DMS 273 (cell line): ENCODE results near the gene MXRA7.
"Not testable (repeated sequence)": the region's sequence is repeated elsewhere in the genome, so short reads cannot be mapped to it uniquely, and the experiment has no call there.

Experiments used
- DNase-seq: peaks from one replicate; lab custom pipeline; 2025; ENCODE audit not compliant: unreplicated experiment; lab: John Stamatoyannopoulos, UW

Gene MXRA7

DNA sequence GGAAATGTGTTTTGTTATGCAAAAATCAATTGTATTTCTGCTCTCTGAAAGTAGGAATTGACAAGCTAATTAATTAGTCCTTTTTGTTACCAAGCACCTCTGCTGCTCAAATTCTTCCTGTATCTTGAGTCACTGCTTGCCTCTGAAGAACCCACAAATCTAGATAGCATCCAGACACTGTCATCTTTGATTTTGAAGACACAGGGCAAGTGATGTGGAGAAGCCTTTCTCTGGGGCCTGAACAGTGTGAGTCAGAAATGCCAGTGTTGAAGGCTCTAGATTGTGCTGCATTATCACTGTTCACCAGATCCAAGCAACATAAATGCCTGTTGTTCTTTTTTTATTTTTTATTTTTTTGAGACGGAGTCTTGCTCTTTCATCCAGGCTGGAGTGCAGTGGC is 56.4 kb downstream of the MXRA7 start:
- DNase-seq = no peak

GRCh38 chr17:76650504-76650903 is 60.3 kb downstream of the MXRA7 start:
- DNase-seq = no peak

GRCh38 chr17:76646712-76647111 is 64.1 kb downstream of the MXRA7 start:
- DNase-seq = no peak

- DNase-seq = no peak
Observed at GRCh38 chr17:76645481-76645880, 65.3 kb downstream of the MXRA7 start.

- no peak for DNase-seq
Observed at GRCh38 chr17:76644995-76645394, 65.8 kb downstream of the MXRA7 start.

GRCh38 chr17:76643553-76644148 is 67.1 kb downstream of the MXRA7 start, which contains the start of gene ST6GALNAC1:
TSS of gene ST6GALNAC1 (minus strand) at chr17:76643757. CDS start at chr17:76643638, 119 bp downstream.
- no peak for DNase-seq

DNA sequence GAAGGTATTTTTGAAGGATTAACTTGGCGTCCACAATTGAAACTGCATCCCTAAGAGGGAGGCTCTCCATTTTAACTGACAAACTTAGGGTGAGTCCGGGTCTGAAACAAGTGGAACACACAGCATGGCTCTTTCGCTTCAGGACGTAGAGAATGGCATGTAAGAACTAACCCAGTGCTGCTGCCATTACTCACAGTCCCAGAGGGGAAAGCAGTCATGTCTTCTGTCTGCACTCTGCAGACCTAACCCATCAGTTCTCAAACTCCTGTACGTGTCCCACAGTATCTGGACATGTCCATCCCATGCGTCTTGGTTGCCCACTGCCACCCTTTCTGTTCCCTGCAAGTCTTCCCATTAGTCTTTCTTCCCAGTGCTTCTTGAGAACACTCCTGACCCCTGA is 67.8 kb downstream of the MXRA7 start:
- no peak for DNase-seq

GRCh38 chr17:76642032-76642561 is 68.7 kb downstream of the MXRA7 start:
- no peak for DNase-seq

DNA sequence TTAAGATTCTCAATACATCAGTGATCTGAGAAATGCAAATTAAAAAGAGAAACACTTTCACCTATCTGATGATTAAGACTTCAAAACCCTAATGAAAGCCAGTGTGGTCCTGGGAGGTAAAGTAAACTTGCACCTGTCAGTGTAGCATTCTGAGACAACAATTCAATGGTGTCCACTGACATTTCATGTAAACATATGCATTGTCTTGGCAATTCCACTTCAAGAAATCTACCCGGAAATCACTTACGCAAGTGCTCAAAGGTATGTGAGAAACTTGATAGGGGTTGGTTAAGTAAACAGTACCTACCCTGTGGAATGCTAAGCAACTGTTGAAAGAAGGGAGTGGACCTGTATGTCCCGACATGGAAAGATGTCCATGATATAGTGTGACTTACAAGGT is 69.3 kb downstream of the MXRA7 start:
- DNase-seq = no peak

DNA sequence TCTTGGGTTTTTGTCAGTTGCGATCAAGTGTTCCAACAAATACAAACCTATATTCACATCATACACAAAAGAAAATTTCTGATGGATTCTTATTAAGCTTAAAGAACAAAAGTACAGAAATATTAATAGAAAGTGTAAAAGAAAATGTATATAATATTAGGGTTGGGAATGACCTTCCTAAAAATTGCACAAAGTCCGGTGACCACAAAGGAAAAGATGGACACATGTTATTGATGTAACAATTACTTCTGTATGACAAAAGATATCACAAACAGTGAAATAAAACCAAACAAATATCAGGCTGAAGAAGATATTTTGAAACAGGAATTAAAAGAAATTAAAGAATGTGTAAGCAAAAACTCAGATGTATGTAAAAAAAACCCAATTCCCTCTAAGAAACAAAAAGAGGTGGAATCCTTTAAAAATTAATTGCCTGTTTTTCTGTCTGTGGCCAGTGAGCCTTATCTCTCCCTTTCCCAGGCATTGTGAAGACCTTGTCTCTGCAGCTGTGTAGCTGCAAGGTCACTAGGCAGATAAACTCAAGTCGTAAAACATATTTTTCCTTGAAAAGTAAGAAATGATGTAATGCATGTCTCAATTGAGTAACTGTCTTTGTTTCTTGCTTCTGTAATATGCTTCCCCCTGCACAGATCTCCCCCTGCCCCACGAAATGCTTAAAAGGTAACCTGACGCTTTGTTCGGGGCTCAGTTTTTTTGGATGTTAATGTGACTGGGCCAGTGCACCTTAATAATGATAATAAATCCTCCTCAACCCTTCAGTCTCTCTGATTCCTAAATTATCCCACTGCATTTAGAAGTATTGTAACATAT is 70.0 kb downstream of the MXRA7 start:
- DNase-seq = no peak

DNA sequence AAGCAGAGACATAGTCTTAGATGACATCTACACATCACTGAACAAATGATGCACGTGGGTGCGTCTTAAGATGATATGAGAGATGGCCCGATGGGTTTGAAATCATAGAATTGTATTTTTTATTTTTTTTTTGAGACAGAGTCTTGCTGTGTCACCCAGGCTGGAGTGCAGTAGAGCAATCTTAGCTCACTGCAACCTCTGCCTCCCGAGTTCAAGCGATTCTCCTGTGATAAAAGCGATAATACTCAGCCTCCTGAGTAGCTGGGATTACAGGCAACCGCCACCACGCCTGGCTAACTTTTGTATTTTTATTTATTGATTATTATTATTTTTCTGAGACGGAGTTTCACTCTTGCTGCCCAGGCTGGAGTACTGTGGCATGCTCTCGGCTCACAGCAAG is 72.5 kb downstream of the MXRA7 start:
- no peak for DNase-seq

GRCh38 chr17:76636486-76637206 is 74.1 kb downstream of the MXRA7 start:
- DNase-seq = not testable (repeated sequence)

DNA sequence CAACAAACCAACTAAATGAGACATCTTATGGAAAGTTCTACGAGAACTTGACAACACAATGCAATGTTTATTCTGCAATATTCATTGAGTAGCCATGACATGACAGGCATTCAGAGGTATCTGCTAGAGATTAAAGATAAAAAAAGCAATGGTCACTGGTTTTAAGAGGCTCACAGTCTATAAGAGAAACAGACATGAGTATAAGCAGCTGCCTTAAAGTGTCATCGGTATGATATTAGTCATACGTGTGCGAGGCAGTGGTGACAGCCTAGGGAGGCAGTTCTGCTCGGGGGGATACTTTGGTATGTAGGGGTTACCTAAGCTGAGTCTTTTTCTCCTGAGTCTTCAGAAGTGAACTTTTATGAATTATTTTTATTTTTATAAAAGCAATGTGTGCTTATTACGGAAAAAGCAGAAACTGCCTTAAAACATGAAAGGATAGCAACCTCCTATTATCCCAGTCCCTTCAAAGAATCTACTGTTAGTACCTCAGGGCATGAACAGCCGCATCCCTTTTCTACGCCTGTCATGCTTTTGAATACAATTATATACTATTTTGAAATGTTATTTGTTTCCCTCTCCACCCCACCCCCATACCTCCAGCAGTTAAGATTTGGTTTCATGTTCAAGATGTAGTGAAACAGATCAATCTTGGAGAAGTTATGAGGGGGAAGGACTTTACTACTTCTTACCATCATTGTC is 75.0 kb downstream of the MXRA7 start:
- DNase-seq = no peak

DNA sequence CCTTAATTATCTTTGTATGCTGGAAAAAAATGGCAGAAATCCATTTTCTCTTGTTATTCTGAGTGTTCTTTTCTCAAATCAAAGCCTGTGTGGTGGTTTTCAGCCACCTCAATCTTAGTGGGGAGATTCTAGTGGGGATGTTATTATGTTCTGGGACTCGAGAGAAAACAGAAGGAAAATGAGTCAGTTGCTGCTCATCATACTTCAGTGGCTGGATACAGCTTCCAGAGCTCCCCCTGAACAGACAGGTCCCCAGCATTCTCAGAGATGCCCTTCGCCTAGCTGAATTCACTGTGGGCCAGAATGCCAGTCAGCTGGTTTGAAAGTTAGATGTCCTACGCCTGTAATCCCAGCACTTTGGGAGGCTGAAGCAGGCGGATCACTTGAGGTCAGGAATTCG is 75.7 kb downstream of the MXRA7 start:
- no peak for DNase-seq

GRCh38 chr17:76633628-76634328 is 77.0 kb downstream of the MXRA7 start:
- DNase-seq = no peak

DNA sequence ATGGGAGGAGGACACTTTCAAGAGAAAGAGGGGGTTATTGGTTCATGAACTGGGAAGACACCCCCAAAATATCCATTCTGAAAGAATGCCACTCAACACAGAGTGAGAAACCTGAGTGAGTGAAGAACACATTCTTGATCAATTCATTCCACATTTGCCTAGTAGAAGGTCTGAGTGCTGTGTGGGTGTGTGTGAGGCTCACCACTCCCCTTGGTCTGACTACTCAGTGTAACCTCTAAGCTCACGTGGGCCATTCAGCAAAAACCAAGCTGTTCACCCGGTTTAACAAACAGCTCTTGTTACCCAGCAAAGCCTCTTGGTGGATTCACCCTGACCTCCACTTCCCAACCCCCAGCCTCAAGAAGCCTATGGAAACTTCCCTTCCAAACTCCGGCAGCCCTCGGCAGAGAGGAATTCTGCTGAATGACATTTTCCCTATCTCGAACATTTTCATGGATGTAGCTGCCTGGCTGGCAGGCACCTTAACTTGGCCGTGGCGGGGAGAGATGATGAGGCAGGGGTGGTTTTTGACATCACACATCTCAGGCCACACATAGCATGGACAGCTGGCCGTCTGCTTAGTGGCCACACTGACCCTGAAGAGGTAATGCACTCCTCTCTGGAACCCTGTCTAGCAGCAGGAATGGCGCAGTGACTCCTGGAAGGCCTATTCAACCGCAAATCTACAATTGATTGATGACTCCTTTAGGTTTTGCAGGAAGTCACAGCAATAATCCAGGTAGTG is 78.8 kb downstream of the MXRA7 start:
- no peak for DNase-seq

- DNase-seq = no peak
Observed at GRCh38 chr17:76630151-76630550, 80.6 kb downstream of the MXRA7 start.
